HG02885 (cell line): Measurements from ENCODE around the gene UQCRQ.

Experiments
- ATAC-seq: cut with Tn5 transposase; IDR thresholded peaks from one replicate; pipeline ENCODE4 v1.9.1; 2021; ENCODE audit warnings: mild to moderate bottlenecking; ENCODE audit not compliant: unreplicated experiment, poor library complexity

The UQCRQ gene

DNA sequence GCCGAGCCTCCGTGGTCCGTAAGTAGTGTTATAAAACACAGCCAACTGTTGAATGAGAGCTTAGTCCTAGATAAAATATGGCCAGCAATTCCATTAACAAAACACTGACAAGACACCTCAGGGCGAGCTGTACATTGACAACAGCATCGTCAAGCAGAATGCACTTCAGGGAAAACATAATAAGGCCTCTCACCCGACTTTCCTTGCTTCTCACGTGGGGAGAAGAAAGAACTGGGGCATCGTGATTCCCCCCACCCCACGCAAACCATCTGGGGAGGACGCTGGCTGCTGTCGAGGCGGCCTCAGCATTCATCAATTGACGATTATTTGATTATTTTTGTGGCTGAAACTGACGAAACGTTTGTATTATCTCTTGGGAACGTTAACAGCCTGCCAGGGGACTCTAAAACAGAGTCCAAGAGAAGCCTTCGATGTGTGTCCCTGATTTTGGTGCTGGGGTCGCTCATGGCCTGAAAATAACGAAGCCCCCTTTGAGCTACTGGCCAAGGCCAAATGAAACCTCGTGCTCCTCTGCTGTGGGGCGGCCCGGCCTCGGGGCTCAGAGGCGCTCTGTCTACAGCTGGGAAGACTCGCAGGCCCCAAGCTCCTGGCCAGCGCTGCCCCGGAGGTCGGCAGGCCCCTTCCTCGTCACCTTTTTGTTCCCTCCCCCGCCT is 637 bp upstream of the UQCRQ start:
- ATAC-seq = peak; percentile 23

DNA sequence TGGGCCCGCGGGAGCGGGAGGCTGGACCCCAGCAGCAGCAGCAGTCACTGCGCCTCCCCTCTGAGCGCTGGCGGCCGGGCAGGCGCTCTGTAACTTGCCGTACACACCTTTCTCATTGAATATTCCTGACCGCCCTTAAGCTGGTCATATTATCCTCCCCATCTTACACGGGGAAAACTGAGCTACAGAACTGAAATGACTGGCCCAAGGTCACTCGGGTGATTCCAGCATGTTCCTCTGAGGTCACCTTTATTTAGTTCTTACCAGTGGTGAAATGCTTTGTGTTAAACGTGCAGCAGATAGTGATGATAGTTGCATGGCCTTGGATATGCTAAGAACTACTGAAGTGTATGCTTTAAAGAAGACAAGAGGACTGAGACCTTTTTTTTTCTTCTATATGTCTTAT is 607 bp downstream of the UQCRQ start:
- ATAC-seq = peak; percentile 15

DNA sequence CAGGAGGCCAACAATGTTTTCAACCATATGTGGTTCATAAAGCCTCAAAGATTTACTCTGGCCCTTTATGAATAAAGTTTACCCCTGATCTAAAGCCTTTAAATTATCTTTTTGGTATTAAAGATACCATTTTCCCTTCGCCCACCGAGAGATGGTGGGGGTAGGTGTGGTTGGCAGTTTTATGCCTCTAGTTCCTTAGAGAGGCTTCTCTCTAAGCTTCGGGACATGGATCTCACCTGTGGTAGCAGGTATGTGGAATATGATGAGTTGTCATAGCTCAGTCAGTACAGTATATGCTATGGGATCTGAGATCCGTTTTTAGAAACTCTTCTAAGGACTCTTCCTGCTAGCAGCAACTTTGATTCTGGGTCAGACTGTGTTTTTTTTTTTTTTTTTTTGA is 2.3 kb downstream of the UQCRQ start:
- ATAC-seq = no peak

DNA sequence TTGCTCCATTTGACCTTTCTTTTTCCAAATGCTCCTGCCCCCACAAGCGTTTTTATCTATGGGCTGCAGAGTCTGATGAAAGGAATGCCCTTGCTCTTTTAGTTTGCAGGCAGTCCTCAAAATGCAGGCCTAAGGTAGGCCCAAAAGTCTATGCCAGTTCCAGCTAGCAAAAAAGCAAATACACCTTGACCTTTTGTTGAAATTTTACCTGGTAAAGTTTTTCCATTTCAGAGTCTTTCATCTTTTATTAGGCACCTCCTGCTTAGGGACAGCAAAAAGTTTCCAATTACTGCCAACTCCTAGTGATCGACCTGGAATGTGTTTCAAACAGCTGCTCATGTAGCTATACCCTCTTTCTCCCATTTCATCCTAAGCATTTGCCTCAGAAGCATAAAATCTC is 4.4 kb downstream of the UQCRQ start:
- no peak for ATAC-seq

DNA sequence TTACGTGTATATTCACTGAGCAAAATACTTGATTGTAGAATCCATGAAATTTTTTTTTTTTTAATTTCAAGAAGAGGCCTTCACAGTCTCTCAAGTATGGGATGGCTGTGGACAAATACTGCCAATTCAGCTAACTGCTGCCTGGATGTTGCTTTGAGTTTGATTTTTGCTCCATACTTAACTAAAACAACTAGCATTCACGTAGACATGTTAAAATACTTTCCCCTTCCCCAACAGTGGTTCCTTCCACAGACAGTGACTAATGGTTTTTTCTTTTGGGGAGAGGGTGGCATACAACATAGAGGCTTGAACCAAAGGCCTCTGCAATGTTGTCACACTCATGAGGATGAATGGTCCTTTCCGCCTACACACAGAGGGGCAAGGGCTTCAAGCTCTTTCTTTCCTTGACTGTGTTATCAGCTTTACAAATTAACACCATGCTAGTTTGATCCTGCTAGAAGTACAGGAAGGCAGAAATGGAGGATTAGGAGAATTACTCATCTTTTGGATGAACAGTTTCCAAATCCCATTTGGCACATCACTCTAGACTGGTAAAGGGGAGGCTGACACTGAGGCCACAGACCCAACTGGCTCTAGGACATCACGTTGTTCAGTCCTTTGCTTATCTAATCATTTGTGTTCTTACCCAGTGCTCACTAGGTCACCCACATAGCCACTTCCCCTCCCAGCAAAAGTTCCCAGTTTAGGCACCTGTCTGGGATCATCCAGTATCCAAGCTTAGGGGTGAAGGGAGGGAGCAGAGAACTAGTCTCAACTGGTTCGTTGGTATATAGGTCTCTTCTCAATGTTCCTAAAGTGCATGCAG is 5.2 kb downstream of the UQCRQ start:
- no peak for ATAC-seq

DNA sequence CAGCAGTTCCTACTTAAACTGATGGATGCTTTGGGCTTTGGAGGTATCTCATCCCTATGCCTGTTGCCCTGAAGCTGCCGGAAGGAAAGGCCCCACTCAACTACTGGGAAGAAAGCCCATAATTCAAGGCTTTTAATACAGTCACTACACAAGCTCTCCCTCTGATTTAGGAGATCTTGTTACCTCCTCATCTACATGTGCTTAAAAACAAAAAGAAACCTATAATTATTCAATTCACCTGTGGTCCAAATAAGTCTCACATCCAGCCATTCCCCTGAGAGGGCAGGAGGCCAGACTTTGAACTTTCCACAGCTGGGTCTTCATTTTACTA is 6.3 kb downstream of the UQCRQ start:
- no peak for ATAC-seq

DNA sequence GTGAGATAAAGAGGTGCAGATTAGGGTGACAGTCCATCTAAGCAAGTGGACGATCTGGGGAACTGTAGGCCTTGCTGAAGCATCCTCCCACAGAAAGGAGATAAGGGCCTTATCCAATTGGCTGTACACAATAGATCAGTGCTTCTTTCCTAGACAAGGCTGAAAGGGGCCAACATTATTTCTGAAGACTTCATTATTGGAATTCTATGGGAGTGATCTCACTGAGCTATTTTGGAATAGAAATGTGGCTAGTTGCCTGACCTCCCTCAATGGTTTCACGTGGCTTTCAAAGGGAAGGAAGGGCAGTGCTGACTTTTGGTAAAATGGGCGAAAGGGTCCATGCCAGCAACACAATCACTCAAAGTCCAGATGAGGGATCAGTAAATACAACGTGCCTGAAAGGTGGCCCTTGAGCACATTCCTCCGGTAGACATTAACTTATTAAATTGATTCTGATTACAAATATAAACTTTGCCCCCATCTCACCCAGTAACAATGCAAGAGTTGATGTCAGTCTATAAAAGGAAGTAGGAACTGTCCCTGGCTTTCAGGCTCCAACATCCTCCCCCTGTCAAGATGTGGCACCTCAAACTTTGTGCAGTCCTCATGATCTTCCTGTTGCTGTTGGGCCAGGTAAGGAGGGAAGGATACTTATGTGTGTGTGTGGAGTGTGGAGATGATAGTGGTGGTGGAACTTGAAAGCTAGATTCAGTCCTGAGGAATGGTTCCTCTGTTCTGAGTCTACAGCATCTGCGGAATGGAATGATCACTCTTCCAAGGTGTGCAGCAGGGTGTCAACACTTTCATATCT is 6.9 kb downstream of the UQCRQ start, which contains the start of gene LEAP2:
Gene LEAP2, plus strand, starts transcription at position 550 of the 811 bp plus-strand sequence. Its CDS starts 27 bp downstream, at position 577.
- no peak for ATAC-seq

DNA sequence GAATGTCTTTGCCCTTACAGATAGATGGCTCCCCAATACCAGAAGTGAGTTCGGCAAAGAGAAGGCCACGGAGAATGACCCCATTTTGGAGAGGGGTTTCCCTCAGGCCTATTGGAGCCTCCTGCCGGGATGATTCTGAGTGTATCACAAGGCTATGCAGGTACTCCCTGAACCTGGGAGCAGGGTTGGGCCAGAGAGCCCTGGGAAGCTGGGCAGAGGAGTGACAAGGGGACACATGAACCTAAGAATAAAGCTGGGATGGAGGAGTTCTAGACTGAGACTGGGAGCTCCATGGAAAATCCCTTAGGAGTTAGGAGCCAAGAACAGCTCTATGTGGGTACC is 7.5 kb downstream of the UQCRQ start:
- ATAC-seq = no peak

DNA sequence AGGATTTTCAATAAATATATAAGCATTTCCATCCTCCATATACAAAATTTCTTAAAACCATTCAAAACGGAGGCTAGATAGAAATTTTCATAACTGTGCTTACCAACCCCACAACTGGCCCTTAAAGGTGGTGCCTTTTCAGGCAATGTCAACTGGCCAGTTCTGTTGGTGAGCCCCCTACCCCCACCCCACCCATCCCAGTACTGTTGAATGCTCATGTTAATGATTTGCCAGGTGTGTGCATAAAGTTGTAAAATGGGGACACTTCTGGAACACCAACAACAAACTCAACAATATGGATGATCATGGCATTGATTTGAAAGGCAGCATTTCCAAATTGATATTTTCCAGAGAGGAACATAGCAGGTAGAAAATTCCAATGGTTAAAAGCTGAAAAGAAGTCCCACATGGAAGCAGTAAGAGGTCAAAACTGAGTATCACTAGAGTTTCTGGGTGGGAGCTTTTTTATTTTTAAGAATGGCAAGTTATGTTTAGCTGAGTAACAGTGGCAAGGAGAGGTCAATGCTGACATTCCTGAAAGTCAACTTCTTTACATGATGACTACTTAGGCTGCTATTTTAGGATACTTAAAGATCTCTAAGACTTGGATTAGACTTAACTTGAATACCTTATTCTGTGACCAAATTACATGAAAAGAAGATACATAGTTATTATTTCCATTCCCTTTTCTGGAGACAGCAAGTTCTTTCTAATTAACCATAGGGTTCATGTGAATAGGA is 9.7 kb downstream of the UQCRQ start:
- no peak for ATAC-seq

DNA sequence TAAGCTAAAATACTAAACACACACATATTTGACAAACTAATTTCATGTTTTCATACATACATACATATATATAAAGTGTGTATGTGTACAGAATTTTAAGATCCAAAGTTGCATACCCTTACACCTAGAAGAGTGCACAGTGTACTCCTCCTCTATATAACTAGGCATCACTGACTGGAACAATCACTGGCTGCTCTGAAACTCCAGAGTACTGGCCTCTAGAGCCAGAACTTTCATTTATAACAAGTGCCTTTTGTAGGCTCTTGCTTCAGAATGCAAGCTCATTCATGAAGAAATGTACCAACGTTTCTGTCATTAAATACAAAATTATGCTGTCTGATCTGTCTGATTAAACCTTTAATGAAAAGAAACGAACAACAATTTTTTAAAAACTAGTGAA is 11.0 kb downstream of the UQCRQ start:
- no peak for ATAC-seq

DNA sequence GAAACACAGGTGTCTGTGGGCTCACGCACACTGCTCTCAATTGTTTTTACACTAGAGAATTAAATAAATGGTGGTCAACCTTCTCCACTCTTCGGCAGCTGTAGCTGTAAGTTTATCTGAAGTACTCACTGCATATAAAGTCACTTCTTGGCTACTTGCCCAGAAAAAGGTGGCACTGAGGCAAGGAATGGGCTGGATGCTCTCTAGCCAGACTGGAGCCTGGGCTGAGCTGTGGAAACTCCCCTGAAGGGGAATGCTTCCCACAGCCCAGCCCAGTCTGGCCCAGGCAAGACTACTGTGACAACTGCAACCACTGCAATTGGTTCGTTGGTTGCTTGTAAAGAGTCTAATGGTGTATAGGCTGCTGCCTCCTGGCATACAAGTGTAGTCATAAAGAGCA is 11.5 kb downstream of the UQCRQ start:
- ATAC-seq = no peak

DNA sequence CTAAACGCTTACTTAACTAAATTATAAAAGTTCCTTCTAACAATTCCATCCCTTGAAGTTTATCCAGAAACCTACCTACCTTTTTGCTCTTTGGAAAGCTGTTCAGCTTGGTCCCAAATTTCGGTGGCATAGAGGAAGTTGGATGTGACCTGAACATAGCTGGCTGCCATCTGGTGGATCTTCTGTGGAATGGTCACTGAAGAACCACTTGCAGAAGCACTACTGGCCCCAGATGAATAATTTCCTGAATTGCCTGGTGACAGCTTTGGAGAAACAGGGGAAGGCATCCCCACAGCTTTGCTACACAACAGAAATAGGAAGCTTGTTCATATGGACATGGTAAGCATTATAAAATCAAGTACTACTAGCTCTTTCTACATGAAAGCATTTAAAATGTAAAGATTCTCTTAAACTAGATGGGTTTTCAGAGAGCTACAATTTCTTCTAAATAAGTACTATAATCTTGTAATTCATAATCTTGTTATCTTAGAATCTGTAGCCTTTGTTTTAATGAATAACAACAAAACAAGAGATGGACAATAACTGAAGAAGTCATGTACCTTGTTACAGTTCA is 16.9 kb downstream of the UQCRQ start:
- ATAC-seq = peak; percentile 59

DNA sequence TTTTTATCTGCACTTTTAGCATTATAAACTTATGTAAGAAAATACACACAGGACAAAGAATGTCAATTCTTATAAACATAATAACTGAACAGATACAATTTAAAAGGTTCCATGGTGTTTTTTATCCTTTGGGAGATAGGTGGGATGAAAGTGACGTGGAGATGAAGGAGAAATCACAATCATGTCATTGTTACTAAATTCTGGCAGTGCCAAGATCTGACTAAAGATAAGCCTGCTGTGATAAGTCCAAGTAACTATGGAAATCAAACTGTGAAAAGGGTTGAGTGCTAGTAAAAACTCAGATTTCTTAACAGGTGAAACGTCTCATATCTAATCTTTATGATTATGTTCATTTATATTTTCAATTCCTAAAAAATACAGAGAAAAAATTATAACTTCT is 18.1 kb downstream of the UQCRQ start:
- no peak for ATAC-seq

DNA sequence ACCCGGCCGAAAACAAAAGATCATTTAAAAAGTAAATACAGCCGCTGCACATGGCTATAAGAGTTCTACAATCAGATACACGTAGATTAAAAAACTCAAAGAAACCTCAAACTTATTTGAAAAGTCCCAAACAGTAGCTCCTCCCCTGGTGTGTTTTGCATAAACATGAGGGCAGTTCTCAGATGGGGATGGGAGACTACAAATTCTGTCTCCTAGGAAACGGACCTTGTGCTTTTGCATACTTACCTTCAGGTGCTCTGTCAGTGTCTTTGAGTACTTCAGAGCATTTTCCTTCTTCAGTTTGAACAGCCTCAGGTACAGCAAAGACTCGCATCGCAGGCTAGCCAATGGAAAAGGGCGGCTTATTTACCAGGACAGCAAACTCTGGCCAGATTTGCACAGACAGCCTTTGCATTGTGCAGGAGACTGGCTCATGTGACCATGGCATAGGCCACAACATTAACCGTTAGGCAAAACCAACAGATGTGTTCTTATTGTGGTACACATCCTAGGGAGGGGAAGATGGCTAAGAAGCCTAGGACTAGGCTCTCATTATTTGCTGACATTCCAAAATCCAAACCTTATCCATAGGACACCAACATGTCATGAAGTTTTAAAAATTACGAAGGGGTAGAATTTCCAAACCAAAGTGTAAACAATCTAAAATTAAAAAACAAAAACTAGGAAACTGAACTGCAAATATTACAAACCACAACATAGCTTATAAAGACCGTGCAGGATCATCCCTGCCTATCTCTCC is 19.8 kb downstream of the UQCRQ start:
- no peak for ATAC-seq

DNA sequence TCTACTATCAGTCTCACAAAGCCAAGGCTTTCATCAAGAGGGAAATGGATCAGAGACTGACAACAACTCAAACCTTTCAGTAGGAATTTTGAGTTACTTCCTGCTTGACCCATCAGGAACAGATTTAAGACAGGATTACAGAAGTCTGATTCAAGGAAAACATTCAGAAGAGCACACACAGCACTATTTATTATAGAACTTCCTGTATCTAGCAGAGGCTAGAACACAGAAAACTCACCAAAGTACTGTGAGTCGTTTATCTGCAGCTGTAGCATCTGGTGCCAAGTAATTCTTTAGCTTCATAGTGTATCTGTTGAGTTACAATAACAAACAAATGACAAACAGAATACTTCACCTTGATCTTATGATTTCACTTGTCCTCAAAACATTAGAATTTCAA is 20.8 kb downstream of the UQCRQ start:
- ATAC-seq = no peak

DNA sequence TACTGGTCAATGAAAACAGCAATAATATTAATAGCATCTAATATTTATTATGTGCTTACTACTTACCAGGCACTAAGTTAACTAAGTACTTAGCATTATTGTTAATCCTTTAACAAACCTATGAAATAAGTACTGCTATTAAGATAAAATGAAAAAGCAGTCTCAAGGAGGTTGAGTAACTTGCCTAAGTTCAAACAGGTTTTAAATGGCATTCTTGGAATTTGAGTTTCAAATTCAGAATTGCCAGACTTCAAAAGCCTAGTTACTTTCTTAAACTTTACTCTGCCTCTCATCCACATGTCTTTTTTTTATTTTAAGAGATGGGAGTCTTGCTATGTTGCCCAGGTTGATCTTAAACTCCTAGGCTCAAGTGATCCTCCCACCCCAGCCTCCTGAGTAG is 23.1 kb downstream of the UQCRQ start:
- ATAC-seq = no peak

DNA sequence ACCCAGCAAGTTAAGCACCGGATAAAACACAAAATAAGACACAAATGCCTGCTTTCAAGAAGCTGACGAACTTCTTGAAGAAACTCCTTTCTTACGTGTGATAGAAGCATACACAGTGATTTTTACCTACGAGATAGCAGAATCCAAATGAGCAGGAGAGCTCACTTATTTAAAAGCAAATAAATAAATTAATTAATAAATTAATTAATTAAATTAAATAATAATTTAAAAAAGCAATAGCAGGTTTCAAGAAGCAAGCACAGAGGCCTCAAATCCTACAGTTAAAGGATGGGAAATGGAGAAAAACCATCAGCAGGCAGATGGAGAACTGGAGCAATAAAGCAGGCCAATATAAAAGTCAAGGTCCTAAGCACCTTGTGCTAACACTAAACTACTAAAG is 24.4 kb downstream of the UQCRQ start:
- no peak for ATAC-seq

DNA sequence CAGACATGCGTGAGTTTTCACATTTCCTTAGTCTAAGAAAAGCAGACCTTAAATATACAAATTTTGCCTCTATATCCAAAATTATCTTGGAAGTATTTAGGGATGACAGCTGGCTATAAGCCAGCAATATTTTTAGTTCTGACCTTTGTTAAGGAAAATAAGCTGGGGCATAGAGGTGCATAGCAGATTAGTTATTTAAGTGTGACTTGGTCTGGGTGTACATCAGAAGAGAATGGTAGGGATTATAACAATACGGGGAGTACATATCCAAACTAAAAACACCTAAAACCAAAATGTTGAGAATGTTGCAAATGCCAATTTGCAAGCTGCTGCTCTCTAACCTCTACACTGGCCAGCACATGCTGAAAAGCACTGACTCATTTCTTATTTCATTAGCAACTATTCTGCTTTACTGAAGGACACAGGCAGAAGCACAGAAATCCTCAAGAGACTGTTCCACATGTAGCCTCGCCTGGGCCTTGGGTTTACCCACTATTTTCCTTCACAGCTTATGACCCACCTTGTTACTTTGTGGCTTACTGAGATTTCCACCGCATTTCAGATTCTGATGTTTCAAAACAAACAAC is 29.4 kb downstream of the UQCRQ start:
- ATAC-seq = no peak

DNA sequence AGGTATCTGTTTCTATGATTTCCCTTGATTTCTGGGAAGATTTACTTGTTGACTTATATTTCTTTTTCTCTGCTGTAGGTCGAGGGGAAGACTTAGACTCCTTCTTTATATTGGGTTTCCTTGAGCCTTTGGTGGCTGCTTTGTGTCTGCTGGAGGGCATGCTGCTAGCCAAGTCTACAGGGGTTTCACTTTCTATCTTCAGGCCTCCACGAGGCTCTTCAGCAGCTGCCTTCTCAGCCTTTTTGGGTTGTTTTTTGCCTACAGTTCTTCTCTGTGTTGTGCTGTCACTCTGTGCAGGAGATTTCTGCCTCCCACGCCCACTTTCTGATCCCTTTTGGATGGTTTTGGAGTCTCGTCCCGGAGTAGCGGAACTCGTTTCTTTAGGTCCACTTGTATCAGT is 30.2 kb downstream of the UQCRQ start:
- no peak for ATAC-seq
